Chondrocyte (in vitro differentiated cells): Measurements from ENCODE around the gene GPR61. TPM values are rescaled to one million over a fixed set of nuclear protein-coding genes. Genes with fewer than 3 reads are reported as not detected.

Experiments
- DNase-seq: peaks from one replicate; pipeline ENCODE4 v3.0.0; 2021; ENCODE audit warnings: mixed read lengths, low spot score
- H3K27ac Mint-ChIP-seq: one replicate; pipeline ENCODE4 v1.8.0; 2021; ENCODE audit warnings: mild to moderate bottlenecking, moderate library complexity, mixed read lengths; ENCODE audit not compliant: unreplicated experiment
- H3K27me3 Mint-ChIP-seq: 2 replicates; pipeline ENCODE4 v1.8.0; 2021; ENCODE audit warnings: low read depth, mixed read lengths
- H3K36me3 Mint-ChIP-seq: 2 replicates; pipeline ENCODE4 v1.8.0; 2021; ENCODE audit warnings: low read depth, mixed read lengths
- H3K4me1 Mint-ChIP-seq: 2 replicates; pipeline ENCODE4 v1.8.0; 2021; ENCODE audit warnings: low read depth, mild to moderate bottlenecking, mixed read lengths
- H3K4me3 Mint-ChIP-seq: one replicate; pipeline ENCODE4 v1.8.0; 2021; ENCODE audit warnings: mild to moderate bottlenecking, moderate library complexity, mixed read lengths; ENCODE audit not compliant: unreplicated experiment
- H3K9me3 Mint-ChIP-seq: 2 replicates; pipeline ENCODE4 v1.8.0; 2021; ENCODE audit warnings: low read depth, mixed read lengths
- total RNA-seq: library from RNA; stranded (reverse); gene quantifications from 3 replicates; pipeline ENCODE4 v1.2.1, GENCODE V29; 2021
- TF ChIP-seq, protein P1 (sequence below): fragments of 200-600 bp; sonication (generic); IDR thresholded peaks from 2 replicates; pipeline ENCODE4 v1.5.0; 2021; ENCODE audit warnings: antibody characterized with exemption, mild to moderate bottlenecking, moderate library complexity

The GPR61 gene
- total RNA-seq, 1 donor from 2014 or later, result not detected

DNA sequence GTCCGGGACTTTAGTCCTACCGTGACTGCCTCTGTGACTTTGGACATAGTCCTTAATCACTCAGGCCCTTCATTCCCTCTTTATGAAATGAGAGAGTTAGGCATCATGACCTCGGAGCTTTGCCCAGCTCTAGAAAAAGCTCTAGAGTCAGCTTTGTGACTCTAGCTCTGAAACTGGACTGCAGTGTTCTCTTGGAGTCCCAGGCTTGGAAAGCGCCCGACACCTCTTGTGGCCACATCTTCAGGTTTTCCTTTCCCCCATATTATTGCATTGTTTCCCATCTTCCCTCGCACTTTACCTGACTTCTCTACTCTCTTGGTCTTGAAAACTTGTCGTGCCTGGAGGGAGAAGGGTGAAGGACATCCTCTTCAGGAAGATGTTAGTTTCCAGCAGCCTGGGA is 17.6 kb upstream of the GPR61 start:
- Mint-ChIP-seq H3K27me3 (peaks cover 15% of the 10 kb centered on the region), H3K36me3 (no peaks in the 10 kb centered on the region), H3K4me1 (no peaks in the 10 kb centered on the region), H3K4me3 (no peak overlapping the region), H3K9me3 (no peaks in the 10 kb centered on the region), H3K27ac (no peak overlapping the region)
- no peak for DNase-seq
- TF ChIP-seq, protein P1, sequence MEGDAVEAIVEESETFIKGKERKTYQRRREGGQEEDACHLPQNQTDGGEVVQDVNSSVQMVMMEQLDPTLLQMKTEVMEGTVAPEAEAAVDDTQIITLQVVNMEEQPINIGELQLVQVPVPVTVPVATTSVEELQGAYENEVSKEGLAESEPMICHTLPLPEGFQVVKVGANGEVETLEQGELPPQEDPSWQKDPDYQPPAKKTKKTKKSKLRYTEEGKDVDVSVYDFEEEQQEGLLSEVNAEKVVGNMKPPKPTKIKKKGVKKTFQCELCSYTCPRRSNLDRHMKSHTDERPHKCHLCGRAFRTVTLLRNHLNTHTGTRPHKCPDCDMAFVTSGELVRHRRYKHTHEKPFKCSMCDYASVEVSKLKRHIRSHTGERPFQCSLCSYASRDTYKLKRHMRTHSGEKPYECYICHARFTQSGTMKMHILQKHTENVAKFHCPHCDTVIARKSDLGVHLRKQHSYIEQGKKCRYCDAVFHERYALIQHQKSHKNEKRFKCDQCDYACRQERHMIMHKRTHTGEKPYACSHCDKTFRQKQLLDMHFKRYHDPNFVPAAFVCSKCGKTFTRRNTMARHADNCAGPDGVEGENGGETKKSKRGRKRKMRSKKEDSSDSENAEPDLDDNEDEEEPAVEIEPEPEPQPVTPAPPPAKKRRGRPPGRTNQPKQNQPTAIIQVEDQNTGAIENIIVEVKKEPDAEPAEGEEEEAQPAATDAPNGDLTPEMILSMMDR, result no peak

DNA sequence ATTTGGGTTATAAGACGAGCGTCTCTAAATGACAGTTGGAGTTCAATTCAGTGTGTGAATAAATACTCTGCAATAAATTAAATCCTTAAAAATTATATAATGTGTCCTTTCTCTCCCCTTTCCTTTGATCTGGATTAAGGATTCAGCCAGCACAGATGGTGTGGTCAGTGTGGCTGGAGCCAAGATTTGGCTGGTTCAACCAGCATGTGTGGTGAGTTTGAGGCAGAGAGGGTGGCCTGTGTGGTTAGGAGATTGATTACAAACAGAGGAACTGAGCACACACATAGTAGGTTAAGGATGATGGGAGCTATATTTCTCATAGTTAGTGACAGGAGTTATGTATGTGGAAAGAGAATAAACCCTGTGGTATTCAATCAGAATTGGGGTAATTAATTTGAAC is 16.0 kb upstream of the GPR61 start:
- TF ChIP-seq, protein P1, result no peak
- Mint-ChIP-seq H3K4me3 (no peak overlapping the region), H3K27me3 (peaks cover 15% of the 10 kb centered on the region), H3K36me3 (no peaks in the 10 kb centered on the region), H3K27ac (no peak overlapping the region), H3K4me1 (no peaks in the 10 kb centered on the region), H3K9me3 (no peaks in the 10 kb centered on the region)
- DNase-seq, result no peak

DNA sequence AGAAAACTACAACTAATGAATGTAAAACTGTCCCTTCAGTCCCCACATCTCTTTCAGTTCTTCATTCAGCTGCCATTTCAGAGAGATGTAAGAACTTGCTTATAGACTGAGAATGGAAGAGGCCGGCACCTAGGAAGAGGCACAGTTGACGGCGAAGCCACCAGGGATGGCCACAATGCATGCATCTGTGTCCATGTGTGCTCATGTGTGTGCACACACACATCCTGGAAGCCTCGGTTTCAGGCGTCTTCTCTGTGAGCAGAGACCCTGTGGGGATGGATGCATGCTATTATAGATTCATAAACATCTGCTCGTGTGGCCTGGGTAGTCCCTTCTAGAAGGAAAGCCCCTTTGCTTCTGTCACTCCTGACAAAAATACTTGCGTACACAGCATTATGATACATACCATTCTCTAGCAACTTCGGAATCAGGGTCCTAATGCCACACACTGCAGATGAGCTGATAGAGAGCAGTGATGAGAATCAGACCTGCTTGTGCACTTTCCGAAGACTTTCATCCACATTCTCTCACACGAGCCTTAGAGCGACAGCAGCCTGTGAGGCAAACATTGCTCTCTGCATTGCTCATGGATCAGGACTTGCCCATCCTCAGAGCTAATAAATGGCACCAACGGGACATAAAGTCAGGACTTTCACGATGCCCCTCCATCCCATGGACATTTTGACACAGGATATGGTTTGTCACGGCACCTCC is 12.4 kb upstream of the GPR61 start:
- Mint-ChIP-seq H3K4me1 (peaks cover 24% of the 10 kb centered on the region), H3K27ac (no peak overlapping the region), H3K36me3 (no peaks in the 10 kb centered on the region), H3K9me3 (no peaks in the 10 kb centered on the region), H3K4me3 (no peak overlapping the region), H3K27me3 (peaks cover 12% of the 10 kb centered on the region)
- TF ChIP-seq, protein P1, result no peak
- DNase-seq, result no peak

DNA sequence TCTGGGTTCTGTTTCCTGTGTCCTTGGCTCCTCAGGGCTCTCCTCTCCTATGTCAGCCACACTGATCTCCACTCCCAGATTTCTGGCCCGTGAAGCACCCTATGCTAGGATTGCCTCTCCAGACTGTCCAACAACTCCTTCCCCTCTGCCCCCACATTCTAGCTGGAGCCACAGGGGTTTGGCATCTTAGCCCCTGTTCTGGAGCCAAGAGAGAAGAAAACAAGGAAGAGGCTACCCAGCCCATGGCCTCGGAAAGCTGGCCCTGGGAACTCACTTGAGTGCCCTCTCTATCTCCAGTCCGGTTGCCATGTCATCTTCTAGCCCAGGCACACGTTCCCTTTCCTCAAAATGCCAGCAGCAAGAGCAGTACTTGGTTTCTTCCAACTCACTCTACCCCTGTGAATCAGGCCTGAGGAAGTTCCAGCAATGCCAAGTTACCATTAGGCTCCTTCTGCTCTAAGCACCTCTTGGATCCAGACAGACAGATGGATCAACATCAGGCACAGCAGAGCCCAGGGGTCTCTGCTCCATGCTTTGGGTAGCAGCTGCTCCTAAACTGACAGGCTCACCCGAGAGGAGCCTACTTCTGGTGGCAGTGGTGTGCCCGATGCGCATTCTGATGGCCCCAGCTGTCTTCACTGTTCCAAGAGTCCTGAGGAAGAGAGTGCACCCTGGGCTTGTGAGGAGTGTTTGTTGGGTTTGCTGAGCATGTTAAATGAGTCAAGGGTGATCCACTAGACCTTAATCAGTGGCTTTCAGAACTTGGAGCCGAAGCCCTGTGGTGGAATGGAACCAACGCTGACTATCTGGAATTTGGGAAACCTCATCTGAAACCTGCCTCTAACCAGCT is 11.6 kb upstream of the GPR61 start:
- Mint-ChIP-seq H3K4me3 (no peak overlapping the region), H3K27ac (no peak overlapping the region), H3K36me3 (no peaks in the 10 kb centered on the region), H3K9me3 (no peaks in the 10 kb centered on the region), H3K4me1 (peaks cover 30% of the 10 kb centered on the region), H3K27me3 (peaks cover 8% of the 10 kb centered on the region)
- DNase-seq, result no peak
- TF ChIP-seq, protein P1, result no peak

DNA sequence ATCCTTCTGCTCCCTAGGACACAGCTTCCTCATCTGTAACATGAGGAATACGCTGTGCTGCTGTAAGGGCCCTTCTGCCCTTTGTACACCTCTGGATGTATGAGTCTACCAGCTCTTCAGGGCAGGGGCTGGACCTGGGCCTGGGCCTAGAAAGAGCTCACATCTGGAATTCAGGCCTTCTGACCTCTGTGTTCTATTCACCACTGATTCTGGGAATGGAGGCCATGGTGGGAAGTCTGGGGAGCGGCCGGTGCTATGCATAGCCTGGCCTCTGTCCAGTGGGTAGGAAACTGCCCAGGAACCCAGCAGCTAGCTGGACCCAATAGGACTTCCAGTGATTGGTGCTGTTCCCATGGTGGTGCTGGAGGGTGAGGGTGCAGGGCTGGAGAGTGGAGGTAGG is 11.0 kb upstream of the GPR61 start:
- no peak overlapping the region for H3K27ac Mint-ChIP-seq
- no peak for DNase-seq
- H3K36me3 Mint-ChIP-seq, result no peaks in the 10 kb centered on the region
- H3K9me3 Mint-ChIP-seq, result no peaks in the 10 kb centered on the region
- peaks cover 8% of the 10 kb centered on the region for H3K27me3 Mint-ChIP-seq
- TF ChIP-seq, protein P1, result no peak
- H3K4me1 Mint-ChIP-seq, result peaks cover 30% of the 10 kb centered on the region
- H3K4me3 Mint-ChIP-seq, result no peak overlapping the region
